Stimulated activated CD8-positive, alpha-beta memory T cell treated with anti-CD3 and anti-CD28 coated beads, Interleukin-15, amount 100 ng/mL, for 48 hours (primary cell): Measurements from ENCODE around the gene RNF113B.

Experiments used
- DNase-seq, 2 donors: peaks; one replicate each; pipeline ENCODE4 v3.0.0-alpha.2; 2020; ENCODE audit warnings: low read depth in 2 of 2

The RNF113B gene

DNA sequence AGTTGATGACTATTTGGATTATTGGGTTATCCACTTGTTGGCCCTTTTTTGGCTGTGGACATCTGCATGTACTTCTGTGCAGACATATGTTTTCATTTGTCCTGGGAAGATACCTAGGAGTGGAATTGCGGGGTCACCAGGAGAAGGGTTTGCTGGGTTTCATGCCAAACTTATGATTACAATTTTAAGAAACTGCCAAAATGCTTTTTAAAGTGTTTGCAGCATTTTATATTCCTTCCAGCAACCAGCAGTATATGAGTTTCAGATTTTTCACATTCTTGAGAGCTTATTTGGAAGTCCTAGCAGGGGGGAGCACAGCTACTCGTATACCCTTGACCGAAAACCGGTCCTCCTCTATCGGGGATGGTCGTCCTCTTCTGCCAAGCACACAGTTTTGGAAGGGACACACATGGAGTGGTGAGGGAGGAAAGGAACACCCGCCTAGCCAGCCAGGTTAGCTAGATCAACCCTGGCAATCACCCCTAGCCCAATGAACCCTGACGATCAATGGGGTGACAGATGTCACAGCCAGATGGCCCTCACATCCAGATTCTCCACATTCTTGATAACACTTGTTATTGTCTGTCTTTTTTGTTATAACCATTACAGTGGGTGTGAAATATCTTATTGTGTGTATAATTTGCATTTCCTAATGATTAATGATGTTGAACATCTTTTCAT, 26.7 kb upstream of the RNF113B start:
- DNase-seq, result no peak

DNA sequence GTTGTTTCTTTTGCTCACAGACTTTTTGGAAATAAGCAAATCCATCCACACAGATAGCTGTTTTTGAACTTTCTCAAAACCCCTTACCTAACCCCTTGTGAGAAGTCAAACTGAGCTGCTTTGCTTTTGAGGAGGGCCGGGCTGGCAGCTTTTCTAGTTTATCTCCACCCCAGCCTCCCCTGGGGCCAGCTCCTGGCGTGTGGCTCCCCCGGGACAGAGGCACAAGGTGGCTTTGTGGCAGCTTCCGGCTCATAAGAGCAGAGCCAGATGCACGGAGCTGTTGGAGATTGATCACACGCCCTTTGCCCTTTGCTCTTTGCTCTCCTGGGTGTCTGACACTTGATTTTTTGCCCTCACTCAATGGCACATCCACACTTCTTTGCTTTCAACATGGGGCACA, 24.9 kb upstream of the RNF113B start:
- DNase-seq, result no peak

DNA sequence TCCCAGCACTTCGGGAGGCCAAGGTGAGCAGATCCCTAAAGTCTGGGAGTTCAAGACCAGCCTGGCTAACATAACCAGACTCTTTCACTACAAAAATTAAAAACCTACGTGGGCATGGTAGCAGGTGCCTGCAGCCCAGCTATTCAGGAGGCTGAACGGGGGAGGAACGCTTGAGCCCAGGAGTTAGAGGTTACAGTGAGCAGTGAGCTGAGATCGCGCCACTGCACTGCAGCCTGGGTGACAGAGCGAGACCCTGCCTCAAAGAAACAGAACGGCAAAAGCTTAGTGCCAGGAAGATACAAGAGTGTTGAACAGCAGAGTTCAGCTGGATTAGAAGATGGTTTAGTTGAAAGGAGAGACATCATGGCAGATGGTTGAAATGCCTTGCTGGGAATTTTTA, 24.1 kb upstream of the RNF113B start:
- no peak for DNase-seq

DNA sequence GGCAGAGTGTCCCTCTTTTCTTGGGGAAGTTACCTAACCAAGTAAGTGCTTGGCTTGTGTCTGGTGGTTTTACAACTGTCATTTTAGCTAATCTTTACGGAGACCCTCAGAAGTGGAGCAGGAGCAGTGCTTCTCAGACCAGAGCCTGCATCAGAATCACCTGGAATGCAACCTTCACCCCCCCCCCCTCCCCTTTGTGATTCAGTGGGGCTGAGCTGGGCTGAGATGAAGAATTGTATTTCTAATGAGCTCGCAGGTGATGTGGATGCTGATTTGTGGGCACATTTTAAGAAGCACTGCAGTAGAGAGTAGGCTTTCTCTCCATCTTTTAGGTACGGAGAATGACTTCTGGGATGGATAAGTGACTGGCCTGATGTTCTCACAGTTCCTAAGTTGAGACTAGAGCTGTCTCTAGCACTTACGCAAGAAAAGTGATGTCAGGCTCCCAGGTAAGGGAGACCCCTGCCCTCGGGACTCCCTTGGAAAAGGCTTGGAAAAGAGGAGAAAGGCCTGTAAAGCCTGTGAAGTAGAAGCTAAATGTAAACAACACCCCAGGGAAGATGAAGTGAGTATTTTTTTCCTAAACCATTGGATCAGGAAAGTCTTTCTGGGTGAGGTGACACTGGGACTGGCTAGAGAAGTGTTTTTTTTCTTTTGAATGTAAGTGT, 23.3 kb upstream of the RNF113B start:
- DNase-seq, result no peak

DNA sequence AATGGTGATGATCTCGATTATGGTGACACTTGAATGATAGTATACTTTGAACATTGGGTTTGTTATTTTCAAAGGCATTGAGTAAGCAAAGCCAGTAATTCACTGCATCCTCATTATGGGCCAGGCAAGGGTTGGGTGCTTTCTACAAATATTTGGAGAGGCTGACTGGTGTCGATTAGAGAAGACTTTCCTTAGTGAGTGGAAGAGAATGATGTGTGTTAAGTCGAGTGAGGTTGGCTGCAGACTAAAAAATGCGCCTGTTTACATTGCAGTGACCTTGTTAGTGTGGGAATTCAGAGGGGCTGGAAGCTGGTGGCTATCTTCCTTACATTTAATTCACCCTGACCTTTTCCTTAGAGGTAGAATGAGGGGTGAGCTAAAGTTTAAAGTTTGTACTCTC, 22.4 kb upstream of the RNF113B start:
- DNase-seq, result no peak

DNA sequence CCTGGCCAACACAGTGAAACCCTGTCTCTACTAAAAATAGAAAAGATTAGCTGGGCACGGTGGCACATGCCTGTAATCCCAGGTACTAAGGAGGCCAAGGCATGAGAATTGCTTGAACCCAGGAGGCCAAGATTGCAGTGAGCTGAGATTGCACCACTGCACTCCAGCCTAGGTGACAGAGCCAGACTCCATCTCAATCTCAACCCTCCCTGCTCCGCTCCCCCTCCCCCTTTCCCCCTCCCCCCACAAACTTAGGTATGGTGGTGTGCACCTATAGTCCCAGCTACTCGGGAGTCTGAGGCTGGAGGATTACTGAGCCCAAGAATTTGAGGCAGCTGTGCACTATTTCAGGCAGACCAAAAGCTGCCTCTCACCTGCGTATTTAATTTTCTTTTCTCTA, 21.6 kb upstream of the RNF113B start:
- no peak for DNase-seq

DNA sequence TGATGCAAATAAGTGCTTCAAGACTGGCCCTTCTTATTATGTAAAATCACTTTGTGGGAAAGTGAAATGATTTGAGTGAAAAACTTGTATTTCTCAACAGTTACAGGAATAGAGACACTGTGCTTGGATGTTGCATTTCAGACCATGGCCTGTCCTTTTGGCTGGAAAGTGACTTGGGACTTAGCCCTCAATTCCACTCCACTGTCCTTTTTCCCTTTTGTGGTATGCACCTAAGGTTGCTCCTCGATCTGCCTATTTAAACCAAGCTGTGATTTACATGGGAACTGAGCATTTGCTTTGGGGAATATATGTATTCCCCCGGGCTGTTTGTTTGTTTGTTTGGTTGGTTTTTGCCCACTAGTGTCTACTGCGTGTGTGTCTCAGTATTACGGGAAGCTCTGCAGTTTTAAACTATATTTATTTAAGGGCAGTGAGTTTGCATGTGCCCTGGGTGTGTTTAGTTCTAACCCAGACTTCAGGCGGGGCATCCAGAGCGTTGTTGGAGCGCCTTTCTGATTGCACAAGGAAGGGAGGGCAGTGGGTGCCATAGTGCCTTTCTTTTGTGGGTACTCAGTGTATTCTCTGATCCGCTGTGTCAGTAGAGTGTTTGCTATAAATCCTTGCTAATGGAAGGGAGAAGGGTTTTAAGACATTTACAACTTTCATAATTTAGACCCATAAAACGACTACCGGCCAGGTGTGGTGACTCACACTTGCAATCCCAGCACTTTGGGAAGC, 18.2 kb upstream of the RNF113B start:
- no peak for DNase-seq

DNA sequence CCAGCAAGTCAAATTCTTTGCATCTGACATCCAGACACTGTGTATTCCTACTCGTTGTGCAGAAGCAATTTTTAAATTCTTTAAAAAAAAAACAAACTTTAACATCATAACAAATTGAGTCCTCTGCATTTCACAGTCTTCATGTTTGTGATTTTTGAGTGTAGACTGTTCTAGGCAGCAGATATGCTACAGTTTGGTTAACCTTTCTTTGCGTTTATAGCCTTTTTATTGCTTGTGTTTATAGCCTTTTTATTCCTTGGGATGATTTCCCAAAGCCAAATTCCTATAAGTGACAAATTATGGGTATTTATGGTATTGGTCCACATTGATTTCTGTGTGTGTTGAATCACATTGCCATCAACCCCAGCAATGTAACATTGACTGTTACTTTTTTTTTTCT, 14.9 kb upstream of the RNF113B start:
- DNase-seq, result no peak

DNA sequence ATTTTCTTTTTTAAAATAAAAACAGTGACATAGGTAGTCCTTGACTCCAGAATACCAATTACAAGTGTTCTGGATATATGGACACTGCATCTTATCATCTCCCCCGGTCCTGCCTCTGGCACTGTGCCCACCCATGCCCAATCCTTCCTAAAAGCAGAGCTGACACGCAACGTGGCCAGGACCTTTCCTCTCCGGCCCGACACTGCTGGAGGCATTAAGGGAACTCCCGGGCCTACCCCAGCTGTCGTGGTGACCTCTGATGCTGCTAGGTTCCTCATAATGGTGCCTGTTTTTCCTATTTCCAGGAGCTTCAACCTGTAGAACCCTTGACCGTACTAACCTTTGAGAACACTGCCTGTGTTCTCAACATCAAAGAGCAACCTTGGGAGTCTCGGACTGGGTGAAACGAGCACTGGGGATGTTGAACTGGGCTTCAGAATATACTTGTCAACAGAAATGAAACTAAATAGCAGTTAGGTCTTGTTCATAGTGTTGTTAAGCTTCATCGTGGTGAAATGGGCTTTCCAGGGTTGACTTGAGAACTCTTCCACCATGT, 13.9 kb upstream of the RNF113B start:
- no peak for DNase-seq

DNA sequence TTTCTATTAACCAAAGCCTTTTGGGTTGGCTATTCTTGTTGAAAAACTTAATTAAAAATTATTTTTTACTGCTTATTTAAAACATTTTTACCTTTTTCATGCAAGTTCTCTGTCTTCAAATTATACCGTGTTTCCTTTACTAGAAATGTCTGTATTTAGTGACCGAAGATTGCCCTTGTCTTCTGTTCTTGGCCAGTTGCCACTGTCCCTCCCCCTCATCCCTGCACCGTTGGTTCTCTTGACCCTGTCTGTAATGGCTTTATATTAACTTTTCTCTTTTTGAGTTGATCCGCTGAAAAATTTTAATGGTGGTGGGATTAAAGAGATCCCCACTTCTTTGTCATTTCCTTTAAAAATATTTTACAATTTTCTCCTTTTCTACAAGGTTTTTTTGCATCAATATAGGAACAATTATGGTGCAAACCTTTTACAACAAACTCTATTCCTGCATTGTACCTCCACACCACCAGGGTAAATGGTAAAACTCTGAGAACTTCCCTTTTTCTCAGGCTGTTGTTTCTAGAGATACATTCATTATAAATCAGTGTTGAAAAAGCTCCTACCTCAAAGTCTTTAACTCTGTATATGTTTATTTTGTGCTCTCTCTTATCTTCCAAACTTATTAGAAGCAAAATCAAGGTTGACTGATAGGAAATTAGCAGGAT, 12.9 kb upstream of the RNF113B start:
- DNase-seq, result no peak

DNA sequence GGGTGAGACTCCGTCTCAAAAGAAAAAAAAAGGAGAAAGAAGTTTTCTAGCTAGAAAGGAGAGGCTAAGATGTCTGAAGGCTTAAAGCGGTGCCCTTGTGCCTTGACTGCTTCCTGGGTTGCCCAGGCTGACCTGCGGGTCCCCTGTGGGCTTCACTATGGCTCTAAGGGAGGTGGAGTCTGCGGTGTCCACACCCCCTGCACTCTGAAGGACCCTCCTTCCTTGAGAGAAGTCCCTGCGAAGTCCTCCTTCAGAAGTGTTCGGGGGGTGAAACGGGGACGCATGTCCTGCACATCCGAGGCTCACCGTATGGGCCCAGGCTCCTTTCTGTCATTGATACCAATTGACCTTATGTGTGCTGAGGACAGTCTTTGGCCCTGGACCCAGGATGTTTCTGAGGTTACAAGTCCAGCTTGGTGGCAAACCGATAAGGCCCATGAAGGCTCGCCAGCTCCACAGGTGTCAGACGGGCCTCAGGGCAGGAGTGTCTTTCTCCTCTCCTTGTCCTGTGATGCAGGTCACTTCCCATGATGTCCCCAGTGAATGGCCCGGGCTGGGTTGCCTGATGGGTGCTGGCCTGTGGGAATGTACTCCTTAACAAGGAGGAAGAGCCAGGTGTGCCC, 11.6 kb upstream of the RNF113B start:
- no peak for DNase-seq

DNA sequence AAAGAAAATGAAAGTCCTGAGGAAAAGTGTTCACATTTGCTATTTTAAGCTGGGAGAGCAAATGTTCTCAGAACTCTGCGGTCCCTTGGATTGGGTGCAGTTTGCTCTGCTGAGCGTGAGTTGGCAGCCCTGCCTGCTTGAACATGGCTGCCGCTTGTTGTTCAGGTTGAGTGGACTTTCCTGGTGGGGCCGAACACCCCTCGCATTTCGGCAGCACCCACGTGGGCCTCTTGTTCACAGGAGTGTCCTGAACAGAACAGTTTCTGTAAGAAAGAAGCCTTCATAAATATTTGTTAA, 10.8 kb upstream of the RNF113B start:
- DNase-seq, result no peak

DNA sequence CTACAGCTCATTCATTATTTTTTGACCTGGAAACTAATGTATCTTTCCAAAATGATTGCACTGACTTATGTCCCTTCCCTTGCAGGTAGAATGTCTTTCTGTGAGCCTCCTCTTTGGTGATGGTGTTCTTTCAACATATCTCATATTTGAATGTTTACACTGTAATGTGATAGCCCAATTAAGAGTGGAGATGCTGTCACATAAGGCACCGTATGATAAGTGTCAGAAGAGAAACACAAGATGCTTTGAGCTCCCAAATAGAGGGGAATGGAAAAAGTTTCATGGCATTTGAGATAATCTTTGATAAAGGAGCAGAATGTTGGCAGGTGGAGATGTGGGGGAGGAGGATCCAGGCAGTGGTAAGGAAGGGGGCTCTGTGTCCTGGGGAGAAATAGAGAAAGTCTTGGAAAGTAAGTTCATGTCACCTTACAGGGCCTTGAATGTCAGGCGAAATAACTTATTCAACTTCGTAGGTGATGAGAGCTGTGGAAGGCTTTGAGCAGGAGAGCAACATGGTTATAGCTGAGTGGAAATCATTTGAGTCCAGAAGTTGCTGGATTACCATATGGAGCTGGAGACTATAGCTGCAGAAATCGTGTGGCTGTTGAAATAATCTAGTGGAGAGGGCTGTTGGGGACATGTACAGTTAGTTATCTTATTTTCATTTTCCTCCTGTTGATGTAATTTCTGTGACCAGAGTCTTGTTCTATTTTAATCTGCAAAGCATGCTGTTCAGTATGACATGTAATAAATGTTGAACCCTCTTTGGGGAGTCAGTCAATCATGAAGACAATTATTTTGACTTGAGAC, 10.3 kb upstream of the RNF113B start:
- no peak for DNase-seq

DNA sequence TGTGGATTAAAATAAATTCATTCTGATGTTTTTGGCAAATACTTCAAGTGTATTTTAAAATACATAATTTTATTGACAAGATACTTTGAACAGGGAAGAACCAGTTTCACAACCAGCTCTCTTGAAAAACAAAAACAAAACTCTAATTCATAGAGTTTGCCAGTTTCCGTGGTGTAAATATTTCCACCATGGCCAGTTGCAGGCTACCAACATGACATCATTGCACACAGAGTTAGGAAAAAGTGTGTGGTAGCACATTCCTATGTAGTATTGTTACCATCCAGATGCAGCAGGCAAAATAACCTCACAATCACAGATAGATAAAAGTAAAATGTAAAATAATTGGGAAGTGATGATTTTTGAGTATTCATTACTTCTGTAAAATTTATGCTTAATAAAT, 7.7 kb upstream of the RNF113B start:
- no peak for DNase-seq

DNA sequence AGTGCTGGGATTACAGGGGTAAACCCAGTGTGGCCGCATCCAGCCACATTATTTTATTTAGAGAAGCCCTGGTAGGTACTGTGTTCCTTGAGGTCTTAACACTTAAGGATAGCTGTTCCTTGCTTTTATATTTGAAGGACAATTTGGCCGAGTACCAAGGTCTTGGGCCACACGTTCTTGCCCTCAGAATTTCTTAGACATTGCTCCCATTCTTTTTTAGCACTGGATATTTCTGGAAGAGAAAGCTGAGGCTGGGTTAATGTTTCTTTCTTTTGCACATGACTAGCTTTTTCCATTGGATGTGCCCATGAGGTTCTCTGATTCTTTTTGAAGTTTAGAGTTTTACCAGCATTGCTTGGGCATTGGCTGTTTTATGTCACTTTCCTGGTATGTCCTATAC, 5.5 kb upstream of the RNF113B start:
- no peak for DNase-seq

DNA sequence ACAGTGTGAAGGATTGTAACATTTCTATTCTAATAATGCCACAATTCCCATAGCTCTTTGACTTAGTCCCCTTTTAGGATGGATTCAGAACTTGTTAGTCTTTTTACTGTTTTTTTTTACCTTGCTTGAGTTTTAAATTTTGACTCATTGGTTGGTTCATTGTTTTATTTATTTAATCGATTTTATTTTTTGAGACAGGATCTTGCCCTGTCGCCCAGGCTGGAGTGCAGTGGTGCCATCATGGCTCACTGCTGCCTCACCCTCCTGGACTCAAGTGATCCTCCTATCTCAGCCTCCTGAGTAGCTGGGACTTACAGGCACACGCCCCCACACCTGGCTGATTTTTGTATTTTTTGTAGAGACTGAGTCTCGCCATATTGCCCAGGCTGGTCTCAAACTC, 5.1 kb upstream of the RNF113B start:
- DNase-seq, result no peak

DNA sequence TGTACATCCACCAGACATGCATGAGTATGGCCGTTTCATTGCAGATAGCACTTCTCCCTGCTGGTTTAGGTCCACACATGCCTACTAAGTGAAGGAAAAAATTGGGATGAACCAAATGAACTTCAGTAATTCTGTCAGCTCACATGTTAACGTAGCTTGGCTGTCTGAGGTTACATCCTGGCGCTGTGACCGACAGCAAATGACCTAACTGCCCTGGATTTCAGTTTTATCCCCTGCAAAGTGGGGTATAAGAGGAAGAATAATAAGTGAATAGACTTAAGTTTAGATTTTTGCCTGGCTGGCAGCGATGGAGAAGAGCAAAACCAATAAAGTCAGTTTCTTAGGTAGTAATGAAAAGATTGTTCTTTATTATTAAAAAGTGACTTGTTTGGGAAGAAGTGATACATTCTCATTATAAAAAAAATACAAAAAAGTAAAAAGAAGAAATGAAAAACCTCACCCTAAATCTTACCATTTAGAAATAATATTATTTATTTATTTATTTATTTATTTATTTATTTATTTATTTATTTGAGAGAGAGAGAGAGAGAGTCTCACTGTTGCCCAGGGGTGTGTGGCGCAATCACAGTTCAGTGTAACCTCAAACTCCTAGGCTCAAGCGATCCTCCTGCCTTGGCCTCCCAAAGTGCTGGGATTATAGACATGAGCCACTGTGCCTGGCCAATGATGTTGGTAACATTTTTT, 4.2 kb upstream of the RNF113B start:
- DNase-seq, result no peak

DNA sequence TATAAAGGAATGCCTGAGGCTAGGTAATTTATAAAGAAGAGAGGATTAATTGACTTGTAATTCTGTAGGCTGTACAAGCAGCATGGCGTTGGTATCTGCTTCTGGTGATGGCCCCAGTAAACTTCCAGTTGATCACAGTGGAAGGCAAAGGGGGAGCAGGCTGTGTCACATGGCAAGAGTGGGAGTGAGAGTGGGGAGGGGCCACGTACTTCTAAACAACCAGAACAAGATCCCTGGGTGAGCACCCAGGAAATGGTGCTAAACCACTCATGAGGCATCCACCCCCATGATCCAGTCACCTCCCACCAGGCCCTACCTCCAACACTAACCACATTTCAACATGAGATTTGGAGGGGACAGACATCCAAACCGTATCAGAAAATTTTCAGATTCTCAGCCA, 3.0 kb upstream of the RNF113B start:
- DNase-seq, result no peak

DNA sequence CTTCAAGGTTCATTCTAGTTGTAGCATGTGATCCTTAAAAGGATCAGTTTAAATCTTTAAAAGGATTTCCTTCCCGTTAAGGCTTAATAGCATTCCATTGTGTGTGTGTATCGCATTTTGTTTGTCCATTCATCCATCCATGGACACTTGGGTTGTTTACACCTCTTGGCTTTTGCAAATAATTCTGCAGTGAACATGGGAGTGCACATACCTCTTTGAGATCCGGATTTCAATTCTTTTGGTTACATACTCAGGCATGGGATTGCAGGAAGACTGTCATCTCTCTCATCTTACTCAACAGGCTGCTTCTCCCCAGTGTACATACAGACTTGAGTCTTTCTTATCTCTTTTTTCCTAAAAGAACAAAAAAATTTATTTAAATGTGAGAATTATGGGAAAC, 1.2 kb downstream of the RNF113B start:
- no peak for DNase-seq

DNA sequence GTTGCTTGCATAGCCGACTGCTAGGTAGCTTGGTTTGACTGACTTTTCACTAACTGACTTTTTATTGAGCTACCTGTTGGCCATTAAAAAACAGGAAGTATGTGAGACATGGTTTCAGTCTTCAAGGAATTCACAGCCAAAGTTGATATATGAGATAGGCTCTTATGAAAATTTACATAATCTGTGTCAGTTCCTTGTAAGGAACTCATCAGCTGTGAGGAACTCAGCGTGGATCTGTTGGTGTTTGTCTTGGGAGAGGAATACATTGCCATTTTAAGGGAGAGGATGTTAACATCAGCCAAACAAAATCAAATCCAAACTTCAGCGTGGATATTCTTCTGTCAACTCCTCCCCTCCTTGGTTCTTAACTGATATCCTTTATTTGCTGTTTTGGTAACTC, 2.0 kb downstream of the RNF113B start:
- DNase-seq, result no peak

DNA sequence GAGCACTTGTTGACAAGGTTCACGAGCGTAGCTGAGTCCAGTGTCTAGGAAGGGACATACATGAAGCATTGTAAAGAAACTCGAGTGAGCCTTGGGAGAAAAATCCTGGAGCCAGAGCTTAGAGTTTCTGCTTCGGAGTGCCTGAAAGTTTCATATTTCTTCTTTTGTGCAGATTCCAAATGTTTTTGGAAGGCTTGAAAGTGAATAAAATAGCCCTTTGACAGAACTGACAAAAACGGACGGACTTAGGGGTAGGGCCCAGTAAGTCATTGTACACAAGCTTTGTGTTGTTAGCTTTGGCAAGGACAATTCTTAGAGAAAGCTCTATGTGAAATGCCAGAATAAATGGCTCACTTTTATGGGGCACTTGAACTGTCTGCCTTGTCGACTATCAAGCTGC, 2.8 kb downstream of the RNF113B start:
- no peak for DNase-seq
